GM23338 (cell line): ENCODE results near the gene ITGA8. TPM values are rescaled to one million over a fixed set of nuclear protein-coding genes. Genes with fewer than 3 reads are reported as not detected.

Source experiments
- ATAC-seq: fragments of 200-7000 bp; cut with Tn5 transposase; 3 replicates; pipeline ENCODE4 v1.9.1; 2020
- DNase-seq: peaks from one replicate; pipeline ENCODE4 v3.0.0-alpha.2; 2015; ENCODE audit warnings: low spot score
- H2AFZ ChIP-seq: fragments of 200-600 bp; sonication (generic); 2 replicates; pipeline ENCODE4 v1.8.0; 2016; ENCODE audit warnings: antibody characterized with exemption, mild to moderate bottlenecking, moderate library complexity
- H3F3A ChIP-seq: fragments of 200-600 bp; sonication (generic); replicated peaks from 2 replicates; pipeline ENCODE4 v1.8.0; 2017; ENCODE audit warnings: antibody characterized with exemption, mixed run types, low read depth
- H3K27ac ChIP-seq: fragments of 200-600 bp; sonication (generic); 2 replicates; pipeline ENCODE4 v1.6.1; 2016; ENCODE audit warnings: low read depth
- H3K27me3 ChIP-seq: fragments of 200-600 bp; sonication (generic); 2 replicates; pipeline ENCODE4 v1.8.0; 2016; ENCODE audit warnings: mild to moderate bottlenecking, mixed run types, moderate library complexity; ENCODE audit not compliant: insufficient read depth
- H3K36me3 ChIP-seq: fragments of 200-600 bp; sonication (generic); 2 replicates; pipeline ENCODE4 v1.8.0; 2016; ENCODE audit warnings: mild to moderate bottlenecking; ENCODE audit not compliant: insufficient read depth
- H3K4me1 ChIP-seq: fragments of 200-600 bp; sonication (generic); 2 replicates; pipeline ENCODE4 v1.8.0; 2016; ENCODE audit warnings: mild to moderate bottlenecking, moderate library complexity; ENCODE audit not compliant: insufficient read depth
- H3K4me2 ChIP-seq: fragments of 200-600 bp; sonication (generic); 2 replicates; pipeline ENCODE4 v1.7.1; 2017; ENCODE audit warnings: mixed run types
- H3K4me3 ChIP-seq: fragments of 200-600 bp; sonication (generic); 2 replicates; pipeline ENCODE4 v1.6.1; 2016; ENCODE audit warnings: mixed run types
- H3K79me2 ChIP-seq: fragments of 200-600 bp; sonication (generic); replicated peaks from 2 replicates; pipeline ENCODE4 v1.8.0; 2017; ENCODE audit warnings: mild to moderate bottlenecking; ENCODE audit not compliant: insufficient read depth
- H3K9me2 ChIP-seq: fragments of 200-600 bp; sonication (generic); 2 replicates; pipeline ENCODE4 v1.8.0; 2017; ENCODE audit not compliant: insufficient read depth
- H4K20me1 ChIP-seq: fragments of 200-600 bp; sonication (generic); replicated peaks from 2 replicates; pipeline ENCODE4 v1.8.0; 2017; ENCODE audit warnings: mild to moderate bottlenecking; ENCODE audit not compliant: insufficient read depth
- H3K27ac Mint-ChIP-seq: 2 replicates; pipeline ENCODE4 v1.8.0; 2020; ENCODE audit warnings: inconsistent platforms, mild to moderate bottlenecking, moderate library complexity, mixed read lengths
- H3K27me3 Mint-ChIP-seq: 3 replicates; pipeline ENCODE4 v1.8.0; 2022; ENCODE audit warnings: low read depth, mild to moderate bottlenecking, moderate library complexity, mixed read lengths, inconsistent platforms; ENCODE audit not compliant: insufficient read depth, poor library complexity
- H3K36me3 Mint-ChIP-seq: 3 replicates; pipeline ENCODE4 v1.8.0; 2021; ENCODE audit warnings: low read depth, mild to moderate bottlenecking, inconsistent platforms, moderate library complexity, mixed read lengths
- H3K4me1 Mint-ChIP-seq: 3 replicates; pipeline ENCODE4 v1.8.0; 2020; ENCODE audit warnings: mild to moderate bottlenecking, inconsistent platforms, mixed read lengths
- H3K4me3 Mint-ChIP-seq: 3 replicates; pipeline ENCODE4 v1.8.0; 2021; ENCODE audit warnings: moderate library complexity, mild to moderate bottlenecking, inconsistent platforms, mixed read lengths
- H3K9me3 Mint-ChIP-seq: 3 replicates; pipeline ENCODE4 v1.8.0; 2020; ENCODE audit warnings: moderate library complexity, mild to moderate bottlenecking, inconsistent platforms, mixed read lengths
- CREB1 ChIP-seq: fragments of 250-450 bp; sonication (Bioruptor Pico); IDR thresholded peaks from 2 replicates; pipeline ENCODE4 v1.5.0; 2020; ENCODE audit warnings: low read depth, mild to moderate bottlenecking, moderate library complexity
- ETS1 ChIP-seq: IDR thresholded peaks from 2 replicates; pipeline ENCODE4 v1.6.1; 2016; ENCODE audit warnings: antibody characterized with exemption
- EZH2 ChIP-seq: fragments of 200-600 bp; sonication (generic); IDR thresholded peaks from one replicate; pipeline ENCODE4 v1.8.0; 2017; ENCODE audit warnings: antibody characterized with exemption, mild to moderate bottlenecking, low read depth; ENCODE audit not compliant: unreplicated experiment
- EZH2phosphoT487 ChIP-seq: fragments of 200-600 bp; sonication (generic); IDR thresholded peaks from one replicate; pipeline ENCODE4 v1.8.1; 2018; ENCODE audit warnings: antibody characterized with exemption; ENCODE audit not compliant: unreplicated experiment
- JUNB ChIP-seq: IDR thresholded peaks from one replicate; pipeline ENCODE4 v1.6.1; 2016; ENCODE audit warnings: antibody characterized with exemption; ENCODE audit not compliant: unreplicated experiment
- NANOG ChIP-seq: IDR thresholded peaks from 2 replicates; pipeline ENCODE4 v1.6.1; 2016; ENCODE audit warnings: antibody characterized with exemption, borderline replicate concordance
- POLR2AphosphoS5 ChIP-seq: IDR thresholded peaks from 2 replicates; pipeline ENCODE4 v1.6.1; 2016; ENCODE audit warnings: antibody characterized with exemption, low read depth
- REST ChIP-seq: IDR thresholded peaks from one replicate; pipeline ENCODE4 v1.6.1; 2018; ENCODE audit warnings: antibody characterized with exemption; ENCODE audit not compliant: unreplicated experiment
- STAT1 ChIP-seq: IDR thresholded peaks from one replicate; pipeline ENCODE4 v1.6.1; 2016; ENCODE audit warnings: antibody characterized with exemption; ENCODE audit not compliant: unreplicated experiment
- ZNF114 ChIP-seq: fragments of 250-450 bp; sonication (Bioruptor Pico); IDR thresholded peaks from 2 replicates; pipeline ENCODE4 v1.5.0; 2020; ENCODE audit warnings: mild to moderate bottlenecking, moderate library complexity
- ZNF331 ChIP-seq: fragments of 250-450 bp; sonication (Bioruptor Pico); IDR thresholded peaks from 2 replicates; pipeline ENCODE4 v1.5.0; 2020; ENCODE audit warnings: low read depth, mild to moderate bottlenecking, moderate library complexity
- ZNF462 ChIP-seq: fragments of 250-450 bp; sonication (Bioruptor Pico); IDR thresholded peaks from 2 replicates; pipeline ENCODE4 v1.5.0; 2020; ENCODE audit warnings: mild to moderate bottlenecking, moderate library complexity
- polyA plus RNA-seq: library from polyadenylated mRNA; unstranded; fragments of >200 nt; fragmentation: Nextera tagmentation; extraction: Ambion mirVana; gene quantifications from 2 replicates; pipeline ENCODE4 v1.2.1, GENCODE V29; 2016
- total RNA-seq: library from RNA; depleted of rRNA; stranded (reverse); fragments of >200 nt; shearing (Covaris generic); gene quantifications from 2 replicates; pipeline ENCODE4 v1.2.3, GENCODE V29; 2014
- TF ChIP-seq, protein P1 (sequence below), 2 experiments: fragments of 200-600 bp in 1 of 2; sonication (generic) in 1 of 2; conservative IDR thresholded peaks; 2 replicates each; pipeline versions ENCODE4 v1.5.1 to v1.6.1; 2016 to 2017; ENCODE audit warnings: antibody characterized with exemption in 2 of 2, low read depth in 2 of 2, mild to moderate bottlenecking in 2 of 2, moderate library complexity in 1 of 2

The ITGA8 gene
- total and polyA plus RNA-seq, 2 experiments from 2014 or later, result not detected

DNA sequence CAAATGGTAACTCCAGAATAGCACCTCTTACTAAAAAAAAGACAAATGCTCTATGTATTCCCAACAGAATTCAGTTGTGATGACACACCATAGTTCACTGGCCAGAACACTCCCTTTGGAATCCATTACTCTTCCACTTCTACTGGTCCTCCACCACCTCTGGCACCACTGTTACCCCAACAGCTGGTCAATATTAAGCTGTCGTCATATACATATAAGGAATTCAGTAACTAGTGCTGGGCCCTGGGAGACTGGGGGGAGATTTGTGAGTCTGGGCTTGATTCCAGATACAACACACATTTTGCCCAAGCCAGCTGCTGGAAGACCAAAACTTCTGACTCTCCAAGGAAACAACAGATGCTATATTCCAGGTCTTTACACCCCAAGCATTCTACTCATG is 26.0 kb upstream of the ITGA8 start:
- no peak for TF ChIP-seq JUNB
- TF ChIP-seq EZH2phosphoT487, result no peak
- no peak for TF ChIP-seq ZNF331 (CRISPR knock-in tag)
- no peak for TF ChIP-seq CREB1 (CRISPR knock-in tag)
- no peak for TF ChIP-seq STAT1
- no peak for TF ChIP-seq POLR2AphosphoS5
- no peak for TF ChIP-seq NANOG
- TF ChIP-seq REST, result no peak
- no peak for TF ChIP-seq ETS1
- TF ChIP-seq ZNF462 (CRISPR knock-in tag), result no peak
- TF ChIP-seq, protein P1, sequence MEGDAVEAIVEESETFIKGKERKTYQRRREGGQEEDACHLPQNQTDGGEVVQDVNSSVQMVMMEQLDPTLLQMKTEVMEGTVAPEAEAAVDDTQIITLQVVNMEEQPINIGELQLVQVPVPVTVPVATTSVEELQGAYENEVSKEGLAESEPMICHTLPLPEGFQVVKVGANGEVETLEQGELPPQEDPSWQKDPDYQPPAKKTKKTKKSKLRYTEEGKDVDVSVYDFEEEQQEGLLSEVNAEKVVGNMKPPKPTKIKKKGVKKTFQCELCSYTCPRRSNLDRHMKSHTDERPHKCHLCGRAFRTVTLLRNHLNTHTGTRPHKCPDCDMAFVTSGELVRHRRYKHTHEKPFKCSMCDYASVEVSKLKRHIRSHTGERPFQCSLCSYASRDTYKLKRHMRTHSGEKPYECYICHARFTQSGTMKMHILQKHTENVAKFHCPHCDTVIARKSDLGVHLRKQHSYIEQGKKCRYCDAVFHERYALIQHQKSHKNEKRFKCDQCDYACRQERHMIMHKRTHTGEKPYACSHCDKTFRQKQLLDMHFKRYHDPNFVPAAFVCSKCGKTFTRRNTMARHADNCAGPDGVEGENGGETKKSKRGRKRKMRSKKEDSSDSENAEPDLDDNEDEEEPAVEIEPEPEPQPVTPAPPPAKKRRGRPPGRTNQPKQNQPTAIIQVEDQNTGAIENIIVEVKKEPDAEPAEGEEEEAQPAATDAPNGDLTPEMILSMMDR (conservative IDR thresholded peaks at IDR 0.05; ENCODE audit: low read depth in 2 of 2), result no peak
- no peak for TF ChIP-seq EZH2
- no peak for TF ChIP-seq ZNF114 (CRISPR knock-in tag)
- Mint-ChIP-seq H3K27me3 (peaks cover 5% of the 10 kb centered on the region), H3K27ac (no peak overlapping the region), H3K9me3 (no peaks in the 10 kb centered on the region), H3K36me3 (no peaks in the 10 kb centered on the region), H3K4me3 (no peak overlapping the region), H3K4me1 (peaks cover 3% of the 10 kb centered on the region)
- Histone ChIP-seq H3K4me1 (no peaks in the 10 kb centered on the region; the same call in 1 of the 2 replicates), H3K4me3 (no peak overlapping the region), H2AFZ (no peak overlapping the region), H3F3A (no peaks in the 10 kb centered on the region), H3K9me2 (no peaks in the 10 kb centered on the region), H3K4me2 (no peak overlapping the region), H3K27me3 (no peaks in the 10 kb centered on the region), H3K27ac (no peak overlapping the region), H3K36me3 (no peaks in the 10 kb centered on the region), H4K20me1 (no peaks in the 10 kb centered on the region), H3K79me2 (no peaks in the 10 kb centered on the region)
- DNase-seq (no peak), ATAC-seq (no peak)
